Endodermal cell (in vitro differentiated cells): ENCODE data around the gene H3-3A. TPM values are rescaled to one million over a fixed set of nuclear protein-coding genes. Genes with fewer than 3 reads are reported as not detected.
"Not testable (repeated sequence)": the region's sequence is repeated elsewhere in the genome, so short reads cannot be mapped to it uniquely, and the experiment has no call there.

ENCODE experiments used
- DNase-seq: peaks from one replicate; pipeline ENCODE4 v3.0.0-alpha.2; 2017
- H3K27ac ChIP-seq: 2 replicates; pipeline ENCODE4 v1.5.1; 2013; ENCODE audit warnings: mild to moderate bottlenecking, low read depth, low read length, moderate library complexity
- H3K27me3 ChIP-seq: 2 replicates; pipeline ENCODE4 v1.6.1; 2013; ENCODE audit warnings: mild to moderate bottlenecking, low read length, moderate library complexity; ENCODE audit not compliant: insufficient read depth, control insufficient read depth, poor library complexity, severe bottlenecking
- H3K36me3 ChIP-seq: 2 replicates; pipeline ENCODE4 v1.7.0; 2013; ENCODE audit warnings: mild to moderate bottlenecking, low read length, moderate library complexity; ENCODE audit not compliant: control insufficient read depth, insufficient read depth
- H3K4me1 ChIP-seq: one replicate; pipeline ENCODE4 v1.7.0; 2013; ENCODE audit warnings: low read length; ENCODE audit not compliant: control insufficient read depth, insufficient read depth
- H3K4me3 ChIP-seq: 2 replicates; pipeline ENCODE4 v1.5.1; 2013; ENCODE audit warnings: mild to moderate bottlenecking, low read length, moderate library complexity
- H3K9ac ChIP-seq: 2 replicates; pipeline ENCODE4 v1.6.1; 2013; ENCODE audit warnings: mild to moderate bottlenecking, low read length, moderate library complexity; ENCODE audit not compliant: poor library complexity, severe bottlenecking; ENCODE audit errors: extremely low read depth
- H3K9me3 ChIP-seq: 2 replicates; pipeline ENCODE4 v1.6.1; 2013; ENCODE audit warnings: mild to moderate bottlenecking, low read length, moderate library complexity; ENCODE audit not compliant: control insufficient read depth
- H3K27ac Mint-ChIP-seq: 2 replicates; pipeline ENCODE4 v1.8.0; 2020; ENCODE audit warnings: mixed read lengths
- H3K27me3 Mint-ChIP-seq: 2 replicates; pipeline ENCODE4 v1.8.0; 2021; ENCODE audit warnings: mild to moderate bottlenecking, mixed read lengths; ENCODE audit not compliant: insufficient read depth
- H3K36me3 Mint-ChIP-seq: 2 replicates; pipeline ENCODE4 v1.8.0; 2020; ENCODE audit warnings: low read depth, mixed read lengths
- H3K4me1 Mint-ChIP-seq: 2 replicates; pipeline ENCODE4 v1.8.0; 2020; ENCODE audit warnings: mixed read lengths
- H3K4me3 Mint-ChIP-seq: 2 replicates; pipeline ENCODE4 v1.8.0; 2020; ENCODE audit warnings: mild to moderate bottlenecking, moderate library complexity, mixed read lengths
- H3K9me3 Mint-ChIP-seq: 2 replicates; pipeline ENCODE4 v1.8.0; 2020; ENCODE audit warnings: mild to moderate bottlenecking, mixed read lengths
- WGBS, 2 experiments: methylation state at CpG; one replicate each; pipeline versions ENCODE4 v1.1.5 to v1.1.7; 2013; ENCODE audit warnings: missing lambda C conversion rate in 2 of 2, mixed read lengths in 1 of 2; ENCODE audit not compliant: insufficient coverage in 1 of 2, insufficient read length in 1 of 2; 5-methylcytosine and 5-hydroxymethylcytosine counted together
- total RNA-seq, 2 donors: library from RNA; stranded (reverse); fragmentation: NEBNext Ultra II Directional in 1 of 2; extraction: Animal tissue kit (Norgen Biotek cat#: 25700) in 1 of 2; gene quantifications; 2 replicates in 1 of 2; 3 replicates in 1 of 2; pipeline ENCODE4 v1.2.1, GENCODE V29; 2021
- TF ChIP-seq, protein P1 (sequence below): fragments of 200-600 bp; sonication (generic); conservative IDR thresholded peaks from 2 replicates; pipeline ENCODE4 v1.5.0; 2021; ENCODE audit warnings: antibody characterized with exemption, mild to moderate bottlenecking

H3-3A gene
- total RNA-seq, 2 donors from 2014 or later: 733 to 829 TPM

DNA sequence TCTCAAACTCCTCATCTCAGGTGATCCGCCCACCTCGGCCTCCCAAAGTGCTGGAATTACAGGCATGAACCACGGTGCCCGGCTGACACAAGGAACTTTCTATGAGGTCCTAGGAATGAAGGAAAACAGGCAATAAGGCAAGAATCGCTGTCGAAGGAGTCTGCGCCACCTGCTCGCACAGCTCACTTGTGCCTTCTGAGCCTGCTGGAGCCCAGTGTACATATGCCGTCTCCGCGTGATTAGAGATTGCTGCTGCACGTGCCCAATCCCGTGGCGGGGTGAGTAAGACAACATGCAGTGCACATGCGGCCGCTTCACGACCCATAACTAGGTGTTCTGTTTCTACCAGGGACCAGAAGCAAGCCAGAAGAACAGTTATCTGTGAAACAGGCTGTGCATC, 24.3 kb downstream of the H3-3A start:
- no peak overlapping the region for H3K27ac ChIP-seq
- Mint-ChIP-seq H3K27me3 (peaks cover 45% of the 10 kb centered on the region), H3K4me3 (no peak overlapping the region), H3K36me3 (no peaks in the 10 kb centered on the region), H3K4me1 (no peaks in the 10 kb centered on the region), H3K27ac (no peak overlapping the region), H3K9me3 (no peaks in the 10 kb centered on the region)
- TF ChIP-seq, protein P1, sequence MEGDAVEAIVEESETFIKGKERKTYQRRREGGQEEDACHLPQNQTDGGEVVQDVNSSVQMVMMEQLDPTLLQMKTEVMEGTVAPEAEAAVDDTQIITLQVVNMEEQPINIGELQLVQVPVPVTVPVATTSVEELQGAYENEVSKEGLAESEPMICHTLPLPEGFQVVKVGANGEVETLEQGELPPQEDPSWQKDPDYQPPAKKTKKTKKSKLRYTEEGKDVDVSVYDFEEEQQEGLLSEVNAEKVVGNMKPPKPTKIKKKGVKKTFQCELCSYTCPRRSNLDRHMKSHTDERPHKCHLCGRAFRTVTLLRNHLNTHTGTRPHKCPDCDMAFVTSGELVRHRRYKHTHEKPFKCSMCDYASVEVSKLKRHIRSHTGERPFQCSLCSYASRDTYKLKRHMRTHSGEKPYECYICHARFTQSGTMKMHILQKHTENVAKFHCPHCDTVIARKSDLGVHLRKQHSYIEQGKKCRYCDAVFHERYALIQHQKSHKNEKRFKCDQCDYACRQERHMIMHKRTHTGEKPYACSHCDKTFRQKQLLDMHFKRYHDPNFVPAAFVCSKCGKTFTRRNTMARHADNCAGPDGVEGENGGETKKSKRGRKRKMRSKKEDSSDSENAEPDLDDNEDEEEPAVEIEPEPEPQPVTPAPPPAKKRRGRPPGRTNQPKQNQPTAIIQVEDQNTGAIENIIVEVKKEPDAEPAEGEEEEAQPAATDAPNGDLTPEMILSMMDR: no peak
- no peak for DNase-seq
- H3K4me1 ChIP-seq: no peaks in the 10 kb centered on the region
- H3K36me3 ChIP-seq: no peaks in the 10 kb centered on the region
- H3K27me3 ChIP-seq: peaks cover 9% of the 10 kb centered on the region
- no peak overlapping the region for H3K4me3 ChIP-seq
- H3K9ac ChIP-seq: no peak overlapping the region
- 93 to 95% methylated on average over 17 of the region's 17 CpGs for WGBS, 2 experiments
- H3K9me3 ChIP-seq: no peaks in the 10 kb centered on the region

GRCh38 chr1:226091461-226091860, 28.9 kb downstream of the H3-3A start:
- Histone ChIP-seq H3K4me1 (no peaks in the 10 kb centered on the region), H3K27ac (no peak overlapping the region), H3K4me3 (no peak overlapping the region), H3K27me3 (no peaks in the 10 kb centered on the region), H3K9me3 (no peaks in the 10 kb centered on the region), H3K9ac (no peak overlapping the region), H3K36me3 (no peaks in the 10 kb centered on the region)
- H3K27me3 Mint-ChIP-seq: peaks cover 20% of the 10 kb centered on the region
- H3K36me3 Mint-ChIP-seq: no peaks in the 10 kb centered on the region
- no peak for DNase-seq
- no peaks in the 10 kb centered on the region for H3K4me1 Mint-ChIP-seq
- TF ChIP-seq, protein P1: no peak
- peaks cover 2% of the 10 kb centered on the region for H3K9me3 Mint-ChIP-seq
- H3K4me3 Mint-ChIP-seq: no peak overlapping the region
- no peak overlapping the region for H3K27ac Mint-ChIP-seq
- WGBS, 2 experiments: 75 to 100% methylated on average over 1 of the region's 1 CpG

GRCh38 chr1:226092048-226092820, 29.7 kb downstream of the H3-3A start:
- not testable (repeated sequence) for H3K27ac ChIP-seq, H3K36me3 Mint-ChIP-seq, H3K9me3 ChIP-seq, H3K4me3 Mint-ChIP-seq, H3K9ac ChIP-seq, H3K4me3 ChIP-seq, H3K4me1 ChIP-seq, DNase-seq, H3K27ac Mint-ChIP-seq, H3K9me3 Mint-ChIP-seq, H3K36me3 ChIP-seq, H3K27me3 ChIP-seq, H3K4me1 Mint-ChIP-seq
- H3K27me3 Mint-ChIP-seq: peaks cover 16% of the 10 kb centered on the region
- WGBS, 2 experiments: 91 to 96% methylated on average over 3 to 10 of the region's 10 CpGs
